SU-DHL-6 (cell line): ENCODE data around the gene SYNPR.

ENCODE experiments used
- CTCF ChIP-seq: fragments of 200-600 bp; sonication (generic); IDR thresholded peaks from one replicate; pipeline ENCODE4 v1.5.1; 2017; ENCODE audit warnings: antibody characterized with exemption, mild to moderate bottlenecking, low read length, moderate library complexity; ENCODE audit not compliant: insufficient read depth, poor library complexity, severe bottlenecking
- EZH2phosphoT487 ChIP-seq: fragments of 200-600 bp; sonication (generic), shearing (Covaris generic); conservative IDR thresholded peaks from 2 replicates; pipeline ENCODE4 v1.6.1; 2018; ENCODE audit warnings: mild to moderate bottlenecking, antibody characterized with exemption, low read length, moderate library complexity, mixed read lengths

DNA sequence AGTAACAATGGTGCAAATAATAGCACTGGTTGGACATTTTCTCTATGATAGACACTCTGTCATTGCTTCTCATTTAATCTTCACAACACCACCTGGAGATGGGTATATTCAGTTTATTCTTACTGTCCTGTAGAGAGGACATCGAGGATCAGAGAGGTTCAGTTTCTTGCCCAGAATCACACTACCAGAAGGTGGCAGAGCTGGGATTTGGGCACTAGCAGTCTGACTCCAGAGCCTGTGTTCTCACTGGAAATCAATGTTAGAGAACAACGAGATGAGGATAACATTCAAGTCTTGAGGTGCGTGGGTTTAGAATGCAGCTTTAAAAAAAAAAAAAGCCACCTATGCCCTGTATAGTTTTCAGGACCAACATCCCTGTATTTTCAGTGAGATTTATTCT is 127.8 kb downstream of the SYNPR start:
- no peak for TF ChIP-seq CTCF
- TF ChIP-seq EZH2phosphoT487 = no peak
